ENCODE measurements around the gene KCMF1.

The KCMF1 gene

DNA sequence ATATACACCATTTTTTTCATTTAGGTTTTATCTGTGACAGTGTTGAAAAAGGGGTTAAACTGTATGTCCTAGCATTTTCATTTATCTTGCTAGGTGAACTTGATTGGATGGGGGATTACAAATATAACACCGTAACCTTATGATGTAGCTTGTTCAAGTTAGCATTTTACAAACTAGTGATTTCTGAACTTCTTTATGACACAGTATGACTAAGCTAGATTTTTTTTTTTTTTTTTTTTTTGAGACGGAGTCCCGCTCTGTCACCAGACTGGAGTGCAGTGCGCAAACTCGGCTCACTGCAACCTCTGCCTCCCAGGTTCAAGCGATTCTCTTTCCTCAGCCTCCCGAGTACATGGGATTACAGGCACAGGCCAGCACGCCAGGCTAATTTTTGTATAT lies 47.1 kb downstream of the KCMF1 start:
- Histone ChIP-seq H3K4me1 (ENCODE audit: control insufficient read depth, insufficient read depth, low read length) (no peaks in the 10 kb centered on the region), H3K9me3 (ENCODE audit: control insufficient read depth, low read length) (no peaks in the 10 kb centered on the region), H3K27me3 (ENCODE audit: control insufficient read depth, insufficient read depth, low read length, poor library complexity, severe bottlenecking) (no peaks in the 10 kb centered on the region), H3K4me3 (ENCODE audit: insufficient read depth, low read depth, low read length) (no peak overlapping the region), H3K27ac (ENCODE audit: insufficient read depth, low read depth, low read length, poor library complexity, severe bottlenecking) (no peak overlapping the region), H3K36me3 (ENCODE audit: control insufficient read depth, insufficient read depth, low read length) (peaks cover 4% of the 10 kb centered on the region)
- WGBS, 2 experiments = 93 to 95% methylated on average over 8 of the region's 8 CpGs

DNA sequence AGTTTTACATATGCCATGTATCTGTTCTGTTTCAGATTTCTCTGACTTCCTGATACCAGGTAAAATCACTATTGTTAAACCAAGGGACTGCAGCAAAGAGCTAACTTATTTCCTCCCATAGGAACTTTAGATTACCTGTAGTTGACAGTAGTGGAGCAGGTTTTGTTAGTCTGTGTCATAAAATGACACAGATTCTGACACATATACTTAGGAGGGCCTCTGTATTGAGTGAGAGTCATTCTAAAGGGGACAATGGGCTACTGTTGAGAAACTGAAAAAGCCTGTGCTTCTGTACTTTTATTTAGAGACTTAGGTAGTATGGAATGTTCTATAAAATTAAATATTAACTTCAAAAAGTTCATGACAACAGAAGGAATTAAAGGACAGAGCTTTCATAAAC lies 48.2 kb downstream of the KCMF1 start:
- H3K27ac ChIP-seq (ENCODE audit: insufficient read depth, low read depth, low read length, poor library complexity, severe bottlenecking) = no peak overlapping the region
- no peaks in the 10 kb centered on the region for H3K9me3 ChIP-seq (ENCODE audit: control insufficient read depth, low read length)
- H3K27me3 ChIP-seq (ENCODE audit: control insufficient read depth, insufficient read depth, low read length, poor library complexity, severe bottlenecking) = no peaks in the 10 kb centered on the region
- no peak overlapping the region for H3K4me3 ChIP-seq (ENCODE audit: insufficient read depth, low read depth, low read length)
- H3K36me3 ChIP-seq (ENCODE audit: control insufficient read depth, insufficient read depth, low read length) = peaks cover 4% of the 10 kb centered on the region
- H3K4me1 ChIP-seq (ENCODE audit: control insufficient read depth, insufficient read depth, low read length) = no peaks in the 10 kb centered on the region

DNA sequence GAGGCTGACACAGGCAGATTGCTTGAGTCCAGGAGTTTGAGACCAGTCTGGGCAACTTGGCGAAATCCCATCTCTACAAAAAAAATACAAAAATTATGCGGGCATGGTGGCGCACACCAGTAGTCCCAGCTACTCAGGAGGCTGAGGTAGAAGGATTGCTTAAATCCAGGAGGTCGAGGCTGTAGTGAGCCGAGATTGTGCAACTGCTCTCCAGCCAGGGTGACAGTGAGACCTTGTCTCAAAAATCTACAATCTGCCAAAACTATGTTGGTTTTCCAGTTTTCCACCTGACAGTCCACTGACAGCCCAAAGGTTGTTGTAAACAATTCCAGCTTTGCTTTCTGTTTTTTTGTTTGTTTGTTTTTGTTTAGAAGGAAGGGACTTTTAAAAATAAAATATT lies 51.3 kb downstream of the KCMF1 start:
- no peaks in the 10 kb centered on the region for H3K27me3 ChIP-seq (ENCODE audit: control insufficient read depth, insufficient read depth, low read length, poor library complexity, severe bottlenecking)
- H3K4me1 ChIP-seq (ENCODE audit: control insufficient read depth, insufficient read depth, low read length) = no peaks in the 10 kb centered on the region
- H3K36me3 ChIP-seq (ENCODE audit: control insufficient read depth, insufficient read depth, low read length) = peaks cover 4% of the 10 kb centered on the region
- no peak overlapping the region for H3K4me3 ChIP-seq (ENCODE audit: insufficient read depth, low read depth, low read length)
- no peaks in the 10 kb centered on the region for H3K9me3 ChIP-seq (ENCODE audit: control insufficient read depth, low read length)
- no peak overlapping the region for H3K27ac ChIP-seq (ENCODE audit: insufficient read depth, low read depth, low read length, poor library complexity, severe bottlenecking)
- 93 to 96% methylated on average over 5 of the region's 5 CpGs for WGBS, 2 experiments

DNA sequence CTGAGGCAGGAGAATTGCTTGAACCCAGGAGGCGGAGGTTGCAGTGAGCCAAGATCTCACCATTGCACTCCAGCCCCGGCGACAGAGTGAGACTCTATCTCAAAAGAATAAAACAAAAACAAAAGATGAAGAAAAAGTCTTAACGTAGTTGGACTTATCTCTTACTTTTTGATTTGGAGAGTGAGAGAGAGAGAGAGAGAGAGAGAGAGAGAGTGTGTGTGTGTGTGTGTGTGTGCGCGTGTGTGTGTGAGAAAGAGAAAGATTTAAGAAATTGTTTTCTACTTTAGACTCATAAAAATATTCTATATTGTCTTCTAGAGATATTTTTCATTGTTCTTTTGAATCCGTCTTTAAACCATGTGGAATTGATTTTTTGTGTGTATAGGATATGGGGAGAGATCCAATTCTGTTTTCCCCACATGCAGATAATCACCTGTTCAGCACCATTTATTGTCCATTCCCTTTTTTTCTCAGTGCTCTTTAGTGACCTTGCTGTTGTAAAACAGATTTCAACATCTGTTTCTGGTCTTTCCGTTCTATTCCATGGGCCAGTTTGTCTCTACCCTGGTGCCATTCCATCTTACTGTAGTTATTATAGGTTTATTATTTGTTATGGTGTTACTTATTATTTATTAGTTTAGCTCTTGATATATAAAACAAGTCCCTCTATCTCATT lies 53.5 kb downstream of the KCMF1 start:
- Histone ChIP-seq H3K4me1 (ENCODE audit: control insufficient read depth, insufficient read depth, low read length) (no peaks in the 10 kb centered on the region), H3K36me3 (ENCODE audit: control insufficient read depth, insufficient read depth, low read length) (peaks cover 14% of the 10 kb centered on the region), H3K27ac (ENCODE audit: insufficient read depth, low read depth, low read length, poor library complexity, severe bottlenecking) (no peak overlapping the region), H3K4me3 (ENCODE audit: insufficient read depth, low read depth, low read length) (no peak overlapping the region), H3K27me3 (ENCODE audit: control insufficient read depth, insufficient read depth, low read length, poor library complexity, severe bottlenecking) (no peaks in the 10 kb centered on the region), H3K9me3 (ENCODE audit: control insufficient read depth, low read length) (no peaks in the 10 kb centered on the region)
- 91 to 96% methylated on average over 4 to 5 of the region's 8 CpGs for WGBS, 2 experiments

DNA sequence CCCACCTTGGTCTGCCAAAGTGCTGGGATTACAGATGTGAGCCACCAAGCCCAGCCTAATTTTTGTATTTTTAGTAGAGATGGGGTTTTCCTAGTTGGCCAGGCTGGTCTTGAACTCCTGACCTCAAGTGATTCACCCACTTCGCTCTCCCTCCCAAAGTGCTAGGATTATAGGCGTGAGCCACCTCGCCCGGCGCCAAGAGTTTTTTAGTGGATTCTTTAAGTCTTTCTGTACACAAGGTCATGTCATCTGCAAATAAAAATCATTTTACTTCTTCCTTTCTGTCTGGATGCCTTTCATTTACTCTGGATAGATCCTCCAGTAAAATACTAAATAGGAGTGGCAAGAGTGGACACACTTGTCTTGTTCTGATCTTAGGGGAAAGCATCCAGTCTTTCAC lies 61.7 kb downstream of the KCMF1 start:
- no peak overlapping the region for H3K4me3 ChIP-seq (ENCODE audit: insufficient read depth, low read depth, low read length)
- H3K4me1 ChIP-seq (ENCODE audit: control insufficient read depth, insufficient read depth, low read length) = no peaks in the 10 kb centered on the region
- no peaks in the 10 kb centered on the region for H3K27me3 ChIP-seq (ENCODE audit: control insufficient read depth, insufficient read depth, low read length, poor library complexity, severe bottlenecking)
- no peak overlapping the region for H3K27ac ChIP-seq (ENCODE audit: insufficient read depth, low read depth, low read length, poor library complexity, severe bottlenecking)
- no peaks in the 10 kb centered on the region for H3K9me3 ChIP-seq (ENCODE audit: control insufficient read depth, low read length)
- peaks cover 27% of the 10 kb centered on the region for H3K36me3 ChIP-seq (ENCODE audit: control insufficient read depth, insufficient read depth, low read length)
- 90 to 99% methylated on average over 5 of the region's 5 CpGs for WGBS, 2 experiments

DNA sequence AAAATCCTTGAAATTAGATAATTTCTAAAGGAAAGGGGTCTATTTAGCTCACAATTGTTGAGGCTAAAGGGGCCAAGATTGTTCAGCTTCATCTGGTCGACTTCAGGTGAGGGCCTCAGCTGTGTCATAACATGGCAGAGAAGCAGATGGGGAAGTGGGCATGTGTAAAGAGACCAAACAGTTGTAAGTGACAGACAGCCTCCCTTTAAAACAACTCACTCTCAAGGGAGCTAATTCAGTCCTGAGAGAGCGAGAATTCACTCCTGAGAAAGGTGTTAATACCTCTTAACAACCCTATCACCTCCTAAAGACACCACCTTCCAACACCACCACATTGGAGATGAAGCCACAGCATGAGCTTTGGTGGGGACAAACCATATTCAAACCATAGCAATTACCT lies 62.4 kb downstream of the KCMF1 start:
- Histone ChIP-seq H3K9me3 (ENCODE audit: control insufficient read depth, low read length) (no peaks in the 10 kb centered on the region), H3K27ac (ENCODE audit: insufficient read depth, low read depth, low read length, poor library complexity, severe bottlenecking) (no peak overlapping the region), H3K4me1 (ENCODE audit: control insufficient read depth, insufficient read depth, low read length) (no peaks in the 10 kb centered on the region), H3K36me3 (ENCODE audit: control insufficient read depth, insufficient read depth, low read length) (peaks cover 20% of the 10 kb centered on the region), H3K27me3 (ENCODE audit: control insufficient read depth, insufficient read depth, low read length, poor library complexity, severe bottlenecking) (no peaks in the 10 kb centered on the region), H3K4me3 (ENCODE audit: insufficient read depth, low read depth, low read length) (no peak overlapping the region)
- 85 to 97% methylated on average over 2 of the region's 2 CpGs for WGBS, 2 experiments

DNA sequence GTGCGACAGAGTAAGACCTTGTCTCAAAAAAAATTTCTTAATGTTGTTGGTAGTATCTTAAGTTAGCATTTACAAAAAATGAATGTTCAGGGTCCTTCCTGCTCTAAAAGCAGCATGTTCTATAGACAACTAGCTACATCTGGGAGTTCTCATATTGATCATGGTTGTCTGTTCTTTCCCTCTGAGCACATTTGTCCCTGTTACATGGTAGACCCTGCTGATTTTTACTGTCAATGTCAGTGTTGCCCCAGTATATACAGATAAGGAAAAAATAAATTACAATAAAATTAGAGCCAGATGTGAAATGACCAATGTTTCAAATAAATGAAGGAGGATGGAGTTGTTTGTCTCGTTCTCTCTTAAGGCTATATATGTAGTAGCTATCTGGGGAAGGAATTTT lies 63.2 kb downstream of the KCMF1 start:
- 94 to 99% methylated on average over 2 of the region's 2 CpGs for WGBS, 2 experiments
- no peaks in the 10 kb centered on the region for H3K27me3 ChIP-seq (ENCODE audit: control insufficient read depth, insufficient read depth, low read length, poor library complexity, severe bottlenecking)
- no peaks in the 10 kb centered on the region for H3K4me1 ChIP-seq (ENCODE audit: control insufficient read depth, insufficient read depth, low read length)
- H3K36me3 ChIP-seq (ENCODE audit: control insufficient read depth, insufficient read depth, low read length) = peaks cover 18% of the 10 kb centered on the region
- H3K4me3 ChIP-seq (ENCODE audit: insufficient read depth, low read depth, low read length) = no peak overlapping the region
- H3K9me3 ChIP-seq (ENCODE audit: control insufficient read depth, low read length) = no peaks in the 10 kb centered on the region
- H3K27ac ChIP-seq (ENCODE audit: insufficient read depth, low read depth, low read length, poor library complexity, severe bottlenecking) = no peak overlapping the region

DNA sequence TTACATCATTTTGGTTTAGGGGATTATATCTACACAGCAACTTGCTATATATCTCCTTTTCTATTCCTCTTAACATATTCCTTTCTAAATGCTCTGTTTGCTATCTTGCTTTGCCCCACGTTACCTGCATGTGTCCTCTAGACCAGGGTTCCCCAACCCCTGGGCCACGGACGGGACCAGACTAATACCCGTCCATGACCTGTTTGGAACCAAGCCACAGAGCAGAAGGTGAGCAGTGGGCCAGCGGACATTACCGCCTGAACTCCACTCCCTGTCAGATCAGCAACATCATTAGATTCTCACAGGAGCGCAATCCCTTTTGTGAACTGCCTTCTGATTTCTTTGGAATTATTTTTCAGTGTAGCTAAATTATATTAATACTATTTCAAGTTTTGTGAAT lies 66.7 kb downstream of the KCMF1 start:
- no peaks in the 10 kb centered on the region for H3K27me3 ChIP-seq (ENCODE audit: control insufficient read depth, insufficient read depth, low read length, poor library complexity, severe bottlenecking)
- WGBS, 2 experiments = 89 to 96% methylated on average over 6 to 7 of the region's 7 CpGs
- H3K4me1 ChIP-seq (ENCODE audit: control insufficient read depth, insufficient read depth, low read length) = no peaks in the 10 kb centered on the region
- no peak overlapping the region for H3K27ac ChIP-seq (ENCODE audit: insufficient read depth, low read depth, low read length, poor library complexity, severe bottlenecking)
- H3K36me3 ChIP-seq (ENCODE audit: control insufficient read depth, insufficient read depth, low read length) = peaks cover 14% of the 10 kb centered on the region
- H3K9me3 ChIP-seq (ENCODE audit: control insufficient read depth, low read length) = no peaks in the 10 kb centered on the region
- no peak overlapping the region for H3K4me3 ChIP-seq (ENCODE audit: insufficient read depth, low read depth, low read length)

DNA sequence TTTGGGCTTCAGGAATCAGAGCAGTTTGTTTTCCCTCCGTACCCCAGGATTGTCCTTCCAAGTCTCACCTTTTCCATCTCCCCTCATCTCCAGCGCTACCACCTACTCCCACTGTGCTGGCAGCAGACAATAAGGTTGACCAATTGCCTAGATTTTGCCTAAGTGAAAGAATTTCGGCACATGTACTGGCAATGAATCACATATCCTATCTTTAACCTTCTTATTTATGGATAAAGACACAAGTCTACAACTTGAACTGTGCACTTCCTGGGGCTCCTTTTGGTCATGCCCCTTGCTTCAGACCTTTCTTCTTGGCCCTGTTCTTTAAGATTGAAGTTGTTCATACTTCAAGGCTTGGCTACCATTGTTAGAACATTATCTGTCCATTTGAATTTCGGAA lies 71.4 kb downstream of the KCMF1 start:
- Histone ChIP-seq H3K27ac (ENCODE audit: insufficient read depth, low read depth, low read length, poor library complexity, severe bottlenecking) (no peak overlapping the region), H3K9me3 (ENCODE audit: control insufficient read depth, low read length) (no peaks in the 10 kb centered on the region), H3K4me3 (ENCODE audit: insufficient read depth, low read depth, low read length) (no peak overlapping the region), H3K27me3 (ENCODE audit: control insufficient read depth, insufficient read depth, low read length, poor library complexity, severe bottlenecking) (no peaks in the 10 kb centered on the region), H3K36me3 (ENCODE audit: control insufficient read depth, insufficient read depth, low read length) (peaks cover 13% of the 10 kb centered on the region), H3K4me1 (ENCODE audit: control insufficient read depth, insufficient read depth, low read length) (no peaks in the 10 kb centered on the region)
- 93 to 95% methylated on average over 4 of the region's 4 CpGs for WGBS, 2 experiments

DNA sequence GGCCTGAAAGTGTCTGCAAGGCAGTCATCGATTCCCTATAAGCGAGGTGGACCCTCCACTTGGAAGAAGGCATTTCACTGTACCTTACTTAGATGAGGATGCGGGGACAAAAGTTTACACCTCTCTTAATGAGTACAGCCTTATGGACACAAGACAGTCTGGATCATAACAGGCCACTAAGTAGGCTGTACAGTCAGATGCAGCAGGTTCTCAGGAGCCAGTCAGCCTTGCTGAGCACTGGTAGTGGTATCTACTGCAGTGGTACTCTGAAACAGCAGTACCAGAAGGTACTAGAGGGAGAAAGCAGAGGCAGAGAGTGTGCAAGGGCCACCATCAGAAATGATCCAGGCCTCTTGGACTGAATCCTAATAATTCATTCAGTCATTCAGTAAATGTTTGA lies 77.6 kb downstream of the KCMF1 start:
- H3K36me3 ChIP-seq (ENCODE audit: control insufficient read depth, insufficient read depth, low read length) = peaks cover 32% of the 10 kb centered on the region
- no peaks in the 10 kb centered on the region for H3K27me3 ChIP-seq (ENCODE audit: control insufficient read depth, insufficient read depth, low read length, poor library complexity, severe bottlenecking)

DNA sequence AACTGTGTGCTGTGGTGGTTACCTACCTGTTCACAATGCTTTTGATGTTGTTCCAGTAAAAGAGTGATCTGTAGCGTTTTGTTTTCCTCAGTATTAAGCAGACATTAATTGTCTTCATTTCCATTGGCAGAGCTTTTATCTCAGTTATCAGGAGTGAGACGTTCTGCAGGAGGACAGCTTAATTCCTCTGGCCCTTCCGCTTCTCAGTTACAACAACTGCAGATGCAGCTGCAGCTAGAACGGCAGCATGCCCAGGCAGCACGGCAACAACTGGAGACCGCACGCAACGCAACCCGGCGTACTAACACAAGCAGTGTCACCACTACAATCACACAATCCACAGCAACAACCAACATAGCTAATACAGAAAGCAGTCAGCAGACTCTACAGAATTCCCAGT lies 78.3 kb downstream of the KCMF1 start:
- peaks cover 37% of the 10 kb centered on the region for H3K36me3 ChIP-seq (ENCODE audit: control insufficient read depth, insufficient read depth, low read length)
- WGBS, 2 experiments = 95 to 96% methylated on average over 10 of the region's 10 CpGs
- peaks cover 5% of the 10 kb centered on the region for H3K4me1 ChIP-seq (ENCODE audit: control insufficient read depth, insufficient read depth, low read length)
- no peaks in the 10 kb centered on the region for H3K27me3 ChIP-seq (ENCODE audit: control insufficient read depth, insufficient read depth, low read length, poor library complexity, severe bottlenecking)
- no peak overlapping the region for H3K4me3 ChIP-seq (ENCODE audit: insufficient read depth, low read depth, low read length)
- no peaks in the 10 kb centered on the region for H3K9me3 ChIP-seq (ENCODE audit: control insufficient read depth, low read length)
- no peak overlapping the region for H3K27ac ChIP-seq (ENCODE audit: insufficient read depth, low read depth, low read length, poor library complexity, severe bottlenecking)

More for the DNA sequence above, 77.6 kb downstream of the KCMF1 start:
- no peaks in the 10 kb centered on the region for H3K9me3 ChIP-seq (ENCODE audit: control insufficient read depth, low read length)
- H3K4me1 ChIP-seq (ENCODE audit: control insufficient read depth, insufficient read depth, low read length) = peaks cover 2% of the 10 kb centered on the region
- no peak overlapping the region for H3K4me3 ChIP-seq (ENCODE audit: insufficient read depth, low read depth, low read length)
- H3K27ac ChIP-seq (ENCODE audit: insufficient read depth, low read depth, low read length, poor library complexity, severe bottlenecking) = no peak overlapping the region
- 94 to 99% methylated on average over 3 of the region's 3 CpGs for WGBS, 2 experiments

All from ectodermal cell (in vitro differentiated cells).